GM19395 (cell line): ENCODE measurements around the gene HTR1D.

Source experiments
- ATAC-seq: cut with Tn5 transposase; IDR thresholded peaks from one replicate; pipeline ENCODE4 v1.9.1; 2021; ENCODE audit warnings: mild to moderate bottlenecking, moderate library complexity; ENCODE audit not compliant: unreplicated experiment

Gene HTR1D

GRCh38 chr1:23156940-23157339 lies 60.4 kb downstream of the HTR1D start:
- no peak for ATAC-seq

- no peak for ATAC-seq
Observed at GRCh38 chr1:23152966-23153684, 64.2 kb downstream of the HTR1D start.

- ATAC-seq = no peak
Observed at GRCh38 chr1:23150742-23151141, 66.6 kb downstream of the HTR1D start.

- ATAC-seq = no peak
Observed at GRCh38 chr1:23150125-23150524, 67.2 kb downstream of the HTR1D start.

- ATAC-seq = no peak
Observed at GRCh38 chr1:23149114-23149513, 68.2 kb downstream of the HTR1D start.

GRCh38 chr1:23148084-23148483 lies 69.2 kb downstream of the HTR1D start:
- no peak for ATAC-seq
